Stomach (tissue), 9 donors: ENCODE results near the gene DRC3. TPM values are rescaled to one million over a fixed set of nuclear protein-coding genes. Genes with fewer than 3 reads are reported as not detected.

ENCODE experiments used
- DNase-seq, 2 donors: peaks; one replicate each; pipeline versions ENCODE4 v3.0.0 to v3.0.0-alpha.2; 2013 to 2019
- H3K27ac ChIP-seq, 5 donors: fragments of 200-600 bp in 4 of 5; sonication (generic) in 4 of 5; one replicate each; pipeline ENCODE4 v1.5.1; 2013 to 2019; ENCODE audit warnings: mild to moderate bottlenecking in 1 of 5, moderate library complexity in 1 of 5
- H3K27me3 ChIP-seq, 3 donors: fragments of 200-600 bp; sonication (generic); one replicate each; pipeline ENCODE4 v1.5.1; 2017 to 2019; ENCODE audit warnings: mixed run types in 1 of 3
- H3K36me3 ChIP-seq, 4 donors: fragments of 200-600 bp; sonication (generic); 1 replicate in 3 of 4; 2 replicates in 1 of 4; pipeline ENCODE4 v1.5.1; 2016 to 2019
- H3K4me1 ChIP-seq, 4 donors: fragments of 200-600 bp; sonication (generic); one replicate each; pipeline ENCODE4 v1.5.1; 2016 to 2019
- H3K4me3 ChIP-seq, 4 donors: fragments of 200-600 bp; sonication (generic) in 3 of 4; one replicate each; pipeline ENCODE4 v1.5.1; 2016 to 2019; ENCODE audit warnings: mild to moderate bottlenecking in 1 of 4
- H3K9me3 ChIP-seq, 4 donors: fragments of 200-600 bp; sonication (generic); one replicate each; pipeline ENCODE4 v1.5.1; 2016 to 2019
- EP300 ChIP-seq: sonication (generic); formaldehyde crosslinking; IDR thresholded peaks from one replicate; pipeline ENCODE4 v1.6.1; 2017; ENCODE audit warnings: antibody characterized with exemption
- POLR2A ChIP-seq, 4 donors: fragments of 450-650 bp; IDR thresholded peaks; one replicate each; pipeline ENCODE4 v1.6.1; 2016; ENCODE audit warnings: antibody characterized with exemption in 4 of 4, control low read depth in 2 of 4, mild to moderate bottlenecking in 1 of 4, moderate library complexity in 1 of 4
- POLR2AphosphoS5 ChIP-seq, 3 donors: sonication (generic); formaldehyde crosslinking; IDR thresholded peaks; one replicate each; pipeline ENCODE4 v1.6.1; 2016; ENCODE audit warnings: antibody characterized with exemption in 3 of 3
- WGBS, 5 donors: extraction: QIAGEN DNeasy Blood & Tissue Kit in 3 of 5; methylation state at CpG; one replicate each; pipeline versions ENCODE4 v1.1.5 to v1.1.7; 2013 to 2018; 5-methylcytosine and 5-hydroxymethylcytosine counted together
- intact Hi-C: fragments of 100-400 bp; cut with DNase I; formaldehyde crosslinking; loops from one replicate; pipeline ENCODE4 v1.15.1; 2023; ENCODE audit warnings: low total_unique reads
- polyA plus RNA-seq, 3 donors: library from polyadenylated mRNA; stranded (reverse); fragments of 200-250 nt; gene quantifications; one replicate each; pipeline ENCODE4 v1.2.3, GENCODE V29; 2013
- total RNA-seq, 5 donors: library from RNA; depleted of rRNA; stranded (reverse); fragments of >200 nt; gene quantifications; one replicate each; pipeline versions ENCODE4 v1.1.0 to v1.2.3, GENCODE V29; 2014 to 2016
- TF ChIP-seq, protein P1 (sequence below), 7 experiments: fragments of 450-650 bp in 4 of 7; fragments of 200-600 bp in 3 of 7; sonication (generic) in 3 of 7; IDR thresholded peaks; one replicate each; pipeline ENCODE4 v1.5.1; 2016 to 2019; ENCODE audit warnings: antibody characterized with exemption in 7 of 7, control low read depth in 2 of 7, mild to moderate bottlenecking in 1 of 7
- donor health status: healthy with polysubstance abuse.
- donor health status: Bipolar disorder and iron deficiency.
- donor health status: healthy.

The DRC3 gene
- total and polyA plus RNA-seq, 8 donors = 1.1 to 16.5 (median 1.7) TPM; not detected in 1

DNA sequence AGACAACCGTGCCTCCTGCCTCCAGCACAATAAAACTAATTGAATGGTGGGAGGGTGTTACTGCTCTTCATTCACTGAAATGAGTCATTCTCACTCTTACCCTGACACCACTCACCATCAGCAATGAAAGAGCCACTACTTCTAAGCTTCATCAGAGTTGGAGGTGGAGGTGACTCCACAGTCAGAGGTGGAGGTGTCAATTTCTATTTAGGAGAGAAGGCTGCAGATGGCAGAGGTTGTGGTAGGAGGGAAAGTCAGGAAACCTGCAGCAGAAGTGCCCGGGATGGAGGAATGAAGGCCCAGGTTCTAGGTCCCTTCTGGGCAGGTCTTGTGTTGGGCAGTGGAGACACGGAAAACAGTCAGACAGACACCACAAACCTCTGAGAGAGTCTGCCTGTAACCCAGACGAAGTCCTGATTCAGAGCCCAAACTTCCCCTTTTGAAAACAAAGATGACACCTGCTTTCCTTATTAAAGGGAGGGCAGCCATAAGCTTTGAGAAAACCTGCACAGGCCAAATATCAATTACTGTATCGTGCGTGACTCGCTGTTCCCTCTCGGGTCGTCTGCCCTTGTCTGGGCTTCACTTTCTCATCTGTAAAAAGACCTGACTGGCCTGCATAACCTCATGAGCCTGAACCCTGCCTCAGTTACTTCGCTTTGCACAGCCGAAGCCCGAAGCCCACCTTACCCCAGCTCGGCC, 65.6 kb downstream of the DRC3 start:
- intact Hi-C loops = no loop called here
- Histone ChIP-seq H3K9me3 (no peaks in the 10 kb centered on the region), H3K27ac (peak overlapping the region; percentile 64 to 89 (median 79)), H3K27me3 (no peaks in the 10 kb centered on the region), H3K4me3 (peak overlapping the region; percentile 81 to 100 (median 96)), H3K36me3 (no peaks in the 10 kb centered on the region), H3K4me1 (peaks cover 27 to 68% (median 53%) of the 10 kb centered on the region in 4 donors)
- DNase-seq = no peak
- 3 to 5% (median 4%) methylated on average over 12 to 13 of the region's 13 CpGs for WGBS, 5 donors
- TF ChIP-seq POLR2A (IDR thresholded peaks at IDR 0.05) = no peak
- TF ChIP-seq POLR2AphosphoS5 (IDR thresholded peaks at IDR 0.05) = no peak
- TF ChIP-seq, protein P1, sequence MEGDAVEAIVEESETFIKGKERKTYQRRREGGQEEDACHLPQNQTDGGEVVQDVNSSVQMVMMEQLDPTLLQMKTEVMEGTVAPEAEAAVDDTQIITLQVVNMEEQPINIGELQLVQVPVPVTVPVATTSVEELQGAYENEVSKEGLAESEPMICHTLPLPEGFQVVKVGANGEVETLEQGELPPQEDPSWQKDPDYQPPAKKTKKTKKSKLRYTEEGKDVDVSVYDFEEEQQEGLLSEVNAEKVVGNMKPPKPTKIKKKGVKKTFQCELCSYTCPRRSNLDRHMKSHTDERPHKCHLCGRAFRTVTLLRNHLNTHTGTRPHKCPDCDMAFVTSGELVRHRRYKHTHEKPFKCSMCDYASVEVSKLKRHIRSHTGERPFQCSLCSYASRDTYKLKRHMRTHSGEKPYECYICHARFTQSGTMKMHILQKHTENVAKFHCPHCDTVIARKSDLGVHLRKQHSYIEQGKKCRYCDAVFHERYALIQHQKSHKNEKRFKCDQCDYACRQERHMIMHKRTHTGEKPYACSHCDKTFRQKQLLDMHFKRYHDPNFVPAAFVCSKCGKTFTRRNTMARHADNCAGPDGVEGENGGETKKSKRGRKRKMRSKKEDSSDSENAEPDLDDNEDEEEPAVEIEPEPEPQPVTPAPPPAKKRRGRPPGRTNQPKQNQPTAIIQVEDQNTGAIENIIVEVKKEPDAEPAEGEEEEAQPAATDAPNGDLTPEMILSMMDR (IDR thresholded peaks at IDR 0.05) = no peak
- no peak for TF ChIP-seq EP300

DNA sequence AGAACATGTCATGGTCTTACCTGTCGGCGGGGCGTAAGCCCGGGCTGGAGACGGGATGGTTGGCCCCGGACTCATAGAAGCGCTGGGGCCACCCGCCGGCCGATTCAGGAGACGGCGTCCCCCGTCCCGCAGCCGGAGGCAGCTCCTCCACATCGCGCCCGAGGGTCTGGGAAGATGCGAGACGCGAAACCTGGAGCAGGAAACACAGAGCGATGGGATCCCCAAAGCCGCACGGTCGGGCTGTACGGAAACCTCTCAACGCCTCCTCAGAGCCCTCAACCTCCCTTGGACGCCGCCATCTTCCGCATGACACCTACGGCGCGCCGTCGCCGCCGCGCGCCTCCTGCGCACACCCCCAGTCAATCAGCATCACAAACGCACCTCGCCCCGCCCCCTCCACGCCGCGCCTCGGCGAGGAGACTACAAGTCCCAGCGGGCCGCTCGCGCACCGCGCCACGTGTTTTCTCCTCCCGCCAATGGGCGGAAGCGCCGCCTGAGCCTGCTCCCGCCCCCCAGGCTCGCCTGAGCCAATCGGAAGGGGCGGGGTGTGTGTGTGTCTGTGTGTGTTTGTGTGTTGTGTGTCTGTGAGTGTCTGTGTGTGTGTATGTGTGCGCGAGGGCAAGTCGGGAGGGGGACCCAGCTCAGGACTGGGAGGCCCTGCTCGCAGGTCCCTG, 66.3 kb downstream of the DRC3 start, which contains the start of the genes ATPAF2 and GID4:
Gene ATPAF2 (minus strand): TSS at position 308 of the 674 bp plus-strand sequence. CDS start 155 bp downstream, at position 153.
Gene GID4 (plus strand): TSS at position 548 of the 674 bp plus-strand sequence. CDS start 57 bp downstream, at position 605.
- TF ChIP-seq POLR2AphosphoS5 (IDR thresholded peaks at IDR 0.05) = peak; percentile 64 to 95 (median 64)
- TF ChIP-seq POLR2A (IDR thresholded peaks at IDR 0.05) = peak in 1 of 4 donors; percentile 9
- TF ChIP-seq, protein P1 (IDR thresholded peaks at IDR 0.05) = no peak
- no peak for TF ChIP-seq EP300
- intact Hi-C loops = no loop called here

DNA sequence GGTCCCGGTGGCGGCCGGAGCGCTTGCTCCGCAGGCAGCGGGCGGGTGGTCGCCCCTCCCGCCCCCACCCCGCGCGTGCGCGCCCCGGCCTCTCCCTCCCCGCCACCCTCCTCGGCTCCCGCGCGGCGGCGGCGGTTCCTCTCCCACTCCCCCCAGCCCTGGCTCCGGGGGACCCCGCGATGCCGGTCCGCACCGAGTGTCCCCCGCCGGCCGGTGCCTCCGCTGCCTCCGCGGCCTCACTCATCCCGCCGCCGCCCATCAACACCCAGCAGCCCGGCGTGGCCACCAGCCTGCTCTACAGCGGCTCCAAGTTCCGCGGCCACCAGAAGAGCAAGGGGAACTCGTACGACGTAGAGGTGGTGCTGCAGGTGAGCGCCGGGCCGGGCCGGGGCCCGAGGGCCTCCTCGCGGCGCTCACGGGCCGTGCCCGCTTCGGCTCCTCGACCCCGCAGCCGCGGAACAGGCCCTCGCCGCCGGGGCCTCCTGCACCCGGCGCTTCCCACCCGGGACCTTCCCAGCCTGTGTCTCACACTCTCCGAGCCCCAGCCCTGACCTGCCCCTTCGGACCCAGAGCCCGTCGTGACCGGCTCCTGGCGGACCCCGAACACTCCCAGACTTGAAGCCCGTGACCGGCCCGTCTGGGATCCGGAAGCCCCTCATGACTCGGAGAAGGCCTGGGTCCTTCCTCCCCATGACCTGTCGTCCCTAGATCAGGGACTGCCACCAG, 67.0 kb downstream of the DRC3 start:
- H3K9me3 ChIP-seq = no peaks in the 10 kb centered on the region
- DNase-seq = peak in 1 of 2 donors; percentile 56
- 0 to 1% (median 1%) methylated on average over 20 to 80 of the region's 81 CpGs for WGBS, 5 donors
- TF ChIP-seq POLR2AphosphoS5 (IDR thresholded peaks at IDR 0.05) (no peak), POLR2A (IDR thresholded peaks at IDR 0.05) (no peak), EP300 (no peak)
- TF ChIP-seq, protein P1 (IDR thresholded peaks at IDR 0.05) = no peak
- H3K27ac ChIP-seq = peak overlapping the region; percentile 70 to 89 (median 87)
- peaks cover 0 to under 1% (median 0%) of the 10 kb centered on the region in 4 donors for H3K36me3 ChIP-seq
- intact Hi-C loops = no loop called here
- no peaks in the 10 kb centered on the region for H3K27me3 ChIP-seq
- peaks cover 27 to 65% (median 52%) of the 10 kb centered on the region in 4 donors for H3K4me1 ChIP-seq
- H3K4me3 ChIP-seq = peak overlapping the region; percentile 81 to 100 (median 96)

More for the DNA sequence above, 66.3 kb downstream of the DRC3 start, which contains the start of the genes ATPAF2 and GID4:
- no peaks in the 10 kb centered on the region for H3K36me3 ChIP-seq
- H3K4me1 ChIP-seq = peaks cover 27 to 65% (median 52%) of the 10 kb centered on the region in 4 donors
- DNase-seq = peak; percentile 100
- peak within 1 kb of the TSS; percentile 81 to 100 (median 96) for H3K4me3 ChIP-seq
- no peaks in the 10 kb centered on the region for H3K9me3 ChIP-seq
- WGBS, 5 donors = 0% methylated on average over 25 to 67 of the region's 67 CpGs
- no peaks in the 10 kb centered on the region for H3K27me3 ChIP-seq
- H3K27ac ChIP-seq = peak within 1 kb of the TSS; percentile 70 to 89 (median 87)
